Measurements from ENCODE around the gene PRKAG2. TPM values are rescaled to one million over a fixed set of nuclear protein-coding genes. Genes with fewer than 3 reads are reported as not detected.
A peak's percentile ranks its signal among the peaks of the same experiment; 100 is the strongest.

PRKAG2 gene
- polyA plus RNA-seq, 3 donors = 29.2 to 59.8 (median 30.9) TPM

DNA sequence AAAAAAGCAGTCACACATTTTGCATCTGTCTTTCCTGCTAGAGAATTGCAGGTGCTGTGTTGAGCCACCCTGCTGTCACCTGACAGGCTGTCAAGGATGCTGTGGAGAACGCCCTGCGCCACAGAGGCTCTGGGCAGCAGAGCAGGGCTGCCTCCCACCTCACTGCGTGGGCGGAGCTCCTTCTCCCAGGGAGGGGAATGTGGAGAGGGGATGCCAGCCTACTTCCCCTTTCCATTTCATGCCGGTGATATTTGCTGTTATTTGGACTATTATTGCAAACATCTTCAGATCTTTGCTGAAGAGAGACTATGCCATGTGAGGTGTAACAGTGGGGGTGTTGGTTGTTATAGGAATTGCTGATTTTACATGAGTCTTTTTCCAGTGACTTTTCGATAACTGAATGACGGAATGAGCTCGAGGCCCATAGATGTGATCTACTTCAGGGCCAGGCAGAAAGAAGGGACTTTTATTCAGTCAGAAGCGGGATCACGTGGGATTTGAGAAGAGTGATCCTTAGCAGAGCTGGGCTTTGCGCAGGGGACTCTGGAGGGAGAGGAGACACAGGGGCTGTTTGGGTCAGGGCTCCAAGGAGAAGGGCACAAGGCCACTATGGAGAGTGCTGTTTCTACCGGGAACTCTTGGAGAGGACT lies 13.6 kb upstream of the PRKAG2 start:
- Histone ChIP-seq H3K79me2 (ENCODE audit: insufficient read depth, low read length) (no peaks in the 10 kb centered on the region), H3K9me3 (replicated peaks in 1 of 2; ENCODE audit: control insufficient read depth in 1 of 2, insufficient read depth in 1 of 2, low read length in 2 of 2) (no peaks in the 10 kb centered on the region), H3K27ac (ENCODE audit: low read depth in 1 of 2, low read length in 2 of 2) (no peak overlapping the region), H2AFZ (ENCODE audit: insufficient read depth, low read depth, low read length, poor library complexity, severe bottlenecking) (peak overlapping the region; percentile 4), H4K20me1 (ENCODE audit: insufficient read depth, low read length) (no peaks in the 10 kb centered on the region), H3K4me2 (replicated peaks; ENCODE audit: extremely low read depth, low read length, poor library complexity, severe bottlenecking) (no peak overlapping the region), H3K4me3 (replicated peaks in 1 of 3; ENCODE audit: low read depth in 2 of 3, low read length in 3 of 3) (no peak overlapping the region), H3K27me3 (ENCODE audit: control insufficient read depth in 2 of 2, insufficient read depth in 2 of 2, low read length in 2 of 2) (no peaks in the 10 kb centered on the region), H3K9ac (ENCODE audit: insufficient read depth, low read length, poor library complexity, severe bottlenecking) (no peak overlapping the region), H3K4me1 (ENCODE audit: control insufficient read depth in 1 of 2, insufficient read depth in 2 of 2, low read length in 2 of 2) (peaks cover 9 to 12% of the 10 kb centered on the region in 2 donors), H3K36me3 (replicated peaks in 1 of 2; ENCODE audit: control insufficient read depth in 1 of 2, insufficient read depth in 2 of 2, low read length in 2 of 2) (no peaks in the 10 kb centered on the region)
- Mint-ChIP-seq H3K27ac (peak overlapping the region in 4 of 7 donors; percentile 10 to 70 (median 36)), H3K4me3 (peak overlapping the region in 1 of 2 donors; percentile 28), H3K27me3 (ENCODE audit: low read depth in 3 of 3) (peaks cover 15 to 24% (median 17%) of the 10 kb centered on the region in 3 donors), H3K9me3 (no peaks in the 10 kb centered on the region), H3K4me1 (peaks cover 16% of the 10 kb centered on the region), H3K36me3 (no peaks in the 10 kb centered on the region)
- intact Hi-C loops (cut with micrococcal nuclease) = no loop called here
- TF ChIP-seq CTCF (IDR thresholded peaks at IDR 0.05) = no peak
- 66% methylated on average over 9 of the region's 12 CpGs for WGBS (ENCODE audit: insufficient coverage)
- DNase-seq = peak; percentile 29 to 48 (median 43)

DNA sequence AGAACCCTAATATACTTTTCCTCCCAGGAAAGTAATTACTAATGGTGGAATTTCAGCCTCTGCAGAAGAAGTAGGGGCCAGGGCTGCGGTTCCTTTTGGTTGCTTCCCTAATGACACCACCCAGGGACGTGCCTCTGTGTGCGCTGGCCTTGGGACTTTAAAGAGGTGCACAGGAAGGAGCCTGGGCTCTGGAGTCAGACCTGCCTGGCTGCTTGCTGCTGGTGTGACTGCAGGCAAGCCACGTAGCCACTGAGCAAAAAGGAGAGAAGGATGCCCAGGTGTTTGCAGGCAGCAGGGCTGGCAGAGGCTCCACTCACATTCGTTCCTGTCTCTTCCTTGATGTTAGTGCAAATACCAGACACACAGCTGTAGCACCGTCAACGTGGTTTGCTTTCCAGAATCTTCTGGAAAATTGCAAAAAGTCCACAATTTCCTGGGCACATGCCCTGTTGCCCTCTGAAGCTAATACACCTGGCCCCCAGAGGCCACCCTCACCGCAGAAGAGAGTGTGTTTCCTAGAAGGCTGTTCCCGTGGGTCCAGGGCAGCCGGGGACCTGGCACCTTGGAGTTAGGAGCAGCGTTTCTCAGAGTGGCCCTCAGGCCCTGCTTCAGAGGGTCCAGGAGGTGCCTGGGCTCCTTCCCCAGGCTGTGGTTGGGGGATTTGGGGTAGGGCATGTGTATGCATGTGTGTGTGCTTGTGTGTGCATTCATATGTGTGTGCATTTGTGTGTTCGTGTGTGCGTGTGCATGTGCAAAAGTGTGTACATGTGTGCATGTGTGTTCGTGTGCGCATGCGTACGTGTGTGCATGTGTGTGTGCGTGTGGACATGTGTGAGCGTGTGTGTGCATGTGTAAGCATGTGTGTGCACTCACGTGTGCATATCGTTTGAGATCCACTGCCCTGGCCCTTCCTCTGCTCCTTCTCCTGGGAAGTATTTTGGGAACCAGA lies 12.8 kb upstream of the PRKAG2 start:
- no peak overlapping the region for H3K27ac ChIP-seq (ENCODE audit: low read depth in 1 of 2, low read length in 2 of 2)
- no peak overlapping the region for H3K4me3 ChIP-seq (replicated peaks in 1 of 3; ENCODE audit: low read depth in 2 of 3, low read length in 3 of 3)
- no peaks in the 10 kb centered on the region for H3K9me3 ChIP-seq (replicated peaks in 1 of 2; ENCODE audit: control insufficient read depth in 1 of 2, insufficient read depth in 1 of 2, low read length in 2 of 2)
- TF ChIP-seq CTCF (IDR thresholded peaks at IDR 0.05) = no peak
- 84% methylated on average over 18 of the region's 21 CpGs for WGBS (ENCODE audit: insufficient coverage)
- H3K9ac ChIP-seq (ENCODE audit: insufficient read depth, low read length, poor library complexity, severe bottlenecking) = no peak overlapping the region
- H3K4me1 ChIP-seq (ENCODE audit: control insufficient read depth in 1 of 2, insufficient read depth in 2 of 2, low read length in 2 of 2) = peaks cover 9 to 12% of the 10 kb centered on the region in 2 donors
- Mint-ChIP-seq H3K9me3 (no peaks in the 10 kb centered on the region), H3K27ac (peak overlapping the region in 4 of 7 donors; percentile 25 to 46 (median 31)), H3K4me3 (no peak overlapping the region), H3K27me3 (ENCODE audit: low read depth in 3 of 3) (peaks cover 14 to 22% (median 18%) of the 10 kb centered on the region in 3 donors), H3K36me3 (no peaks in the 10 kb centered on the region), H3K4me1 (peaks cover 16% of the 10 kb centered on the region)
- H3K27me3 ChIP-seq (ENCODE audit: control insufficient read depth in 2 of 2, insufficient read depth in 2 of 2, low read length in 2 of 2) = no peaks in the 10 kb centered on the region
- H2AFZ ChIP-seq (ENCODE audit: insufficient read depth, low read depth, low read length, poor library complexity, severe bottlenecking) = no peak overlapping the region
- no peak for DNase-seq
- no peaks in the 10 kb centered on the region for H3K79me2 ChIP-seq (ENCODE audit: insufficient read depth, low read length)
- intact Hi-C loops (cut with micrococcal nuclease) = no loop called here
- H3K4me2 ChIP-seq (replicated peaks; ENCODE audit: extremely low read depth, low read length, poor library complexity, severe bottlenecking) = no peak overlapping the region
- H4K20me1 ChIP-seq (ENCODE audit: insufficient read depth, low read length) = no peaks in the 10 kb centered on the region
- H3K36me3 ChIP-seq (replicated peaks in 1 of 2; ENCODE audit: control insufficient read depth in 1 of 2, insufficient read depth in 2 of 2, low read length in 2 of 2) = no peaks in the 10 kb centered on the region
